ENCODE measurements around the gene HSD17B13.

Gene HSD17B13

DNA sequence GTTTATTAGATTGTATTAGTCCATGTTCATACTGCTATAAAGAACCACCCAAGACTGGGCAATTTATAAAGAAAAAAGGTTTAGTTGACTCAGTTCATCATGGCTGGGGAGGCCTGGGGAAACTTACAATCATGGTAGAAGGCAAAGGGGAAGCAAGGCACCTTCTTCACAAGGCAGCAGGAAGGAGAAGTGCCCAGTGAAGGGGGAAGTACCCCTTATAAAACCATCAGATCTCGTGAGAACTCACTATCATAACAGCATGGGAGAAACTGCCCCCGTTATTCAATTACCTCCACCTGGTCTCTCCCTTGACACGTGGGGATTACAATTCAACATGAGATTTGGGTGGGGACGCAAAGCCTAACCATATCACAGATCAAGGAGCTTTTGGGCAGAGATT lies 8.1 kb upstream of the HSD17B13 start:
- no peak overlapping the region for H3K23ac ChIP-seq (ENCODE audit: low read length)
- H2BK5ac ChIP-seq (ENCODE audit: low read depth, low read length, poor library complexity): no peak overlapping the region
- H3K79me1 ChIP-seq (ENCODE audit: low read length): no peaks in the 10 kb centered on the region
- H3K18ac ChIP-seq (ENCODE audit: low read length): no peak overlapping the region
- H3K79me2 ChIP-seq (ENCODE audit: control insufficient read depth, insufficient read depth, low read length, poor library complexity): no peaks in the 10 kb centered on the region
- H3K9me3 ChIP-seq (ENCODE audit: insufficient read depth, low read depth, low read length): peaks cover 3% of the 10 kb centered on the region
- no peak overlapping the region for H3K4me3 ChIP-seq (ENCODE audit: low read depth, low read length)
- H3K14ac ChIP-seq (ENCODE audit: low read length): no peak overlapping the region
- H3K9ac ChIP-seq (ENCODE audit: low read length): no peak overlapping the region
- no peak overlapping the region for H3K27ac ChIP-seq (ENCODE audit: low read depth, low read length)
- H3K4me1 ChIP-seq (ENCODE audit: control insufficient read depth in 1 of 2, insufficient read depth in 2 of 2, low read length in 2 of 2): no peaks in the 10 kb centered on the region
- H4K91ac ChIP-seq (ENCODE audit: low read depth, low read length): no peak overlapping the region
- no peak overlapping the region for H2AK5ac ChIP-seq (ENCODE audit: low read length)
- no peak for DNase-seq
- H3K4ac ChIP-seq (ENCODE audit: low read depth, low read length): no peak overlapping the region
- no peak overlapping the region for H4K8ac ChIP-seq (ENCODE audit: low read depth, low read length)
- no CpG with 5 or more reads among the region's 4 CpGs for WGBS (ENCODE audit: extremely low coverage, insufficient coverage, insufficient read length)
- H2BK120ac ChIP-seq (ENCODE audit: insufficient read depth, low read length, poor library complexity): no peak overlapping the region
- no peaks in the 10 kb centered on the region for H3K27me3 ChIP-seq (ENCODE audit: insufficient read depth, low read length)
- H3K36me3 ChIP-seq (ENCODE audit: control insufficient read depth in 1 of 2, insufficient read depth in 2 of 2, low read length in 2 of 2): no peaks in the 10 kb centered on the region
- no peak overlapping the region for H2AFZ ChIP-seq (ENCODE audit: insufficient read depth, low read length, poor library complexity)
- H3K4me2 ChIP-seq (ENCODE audit: low read length): no peak overlapping the region
- H4K12ac ChIP-seq (ENCODE audit: low read depth, low read length): no peak overlapping the region
- H2BK12ac ChIP-seq (ENCODE audit: low read length): no peak overlapping the region

DNA sequence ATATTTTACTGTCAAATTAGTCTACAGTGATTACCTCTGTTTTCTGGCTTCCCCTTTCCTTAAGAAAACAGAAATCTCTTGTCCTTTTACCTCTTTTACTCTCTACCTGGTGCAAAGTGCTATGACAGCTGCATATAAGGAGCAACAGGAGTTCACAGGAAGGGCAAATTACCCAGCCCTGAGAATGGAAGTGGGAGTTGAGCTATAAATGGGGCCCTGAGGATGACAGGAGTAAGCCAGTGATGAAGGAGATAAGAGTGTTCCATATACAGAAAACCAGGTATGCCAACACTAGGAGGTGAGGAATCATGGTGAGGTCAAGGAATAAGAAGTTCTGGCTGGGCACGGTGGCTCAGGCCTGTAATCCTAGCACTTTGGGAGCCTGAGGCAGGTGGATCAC lies 4.5 kb upstream of the HSD17B13 start:
- Histone ChIP-seq H3K27ac (ENCODE audit: low read depth, low read length) (no peak overlapping the region), H2BK5ac (ENCODE audit: low read depth, low read length, poor library complexity) (no peak overlapping the region), H3K9ac (ENCODE audit: low read length) (no peak overlapping the region), H3K36me3 (ENCODE audit: control insufficient read depth in 1 of 2, insufficient read depth in 2 of 2, low read length in 2 of 2) (no peaks in the 10 kb centered on the region), H3K9me3 (ENCODE audit: insufficient read depth, low read depth, low read length) (no peaks in the 10 kb centered on the region), H3K27me3 (ENCODE audit: insufficient read depth, low read length) (no peaks in the 10 kb centered on the region), H3K18ac (ENCODE audit: low read length) (no peak overlapping the region), H4K8ac (ENCODE audit: low read depth, low read length) (no peak overlapping the region), H2AFZ (ENCODE audit: insufficient read depth, low read length, poor library complexity) (no peak overlapping the region), H3K4ac (ENCODE audit: low read depth, low read length) (no peak overlapping the region), H3K4me1 (ENCODE audit: control insufficient read depth in 1 of 2, insufficient read depth in 2 of 2, low read length in 2 of 2) (no peaks in the 10 kb centered on the region), H3K4me3 (ENCODE audit: low read depth, low read length) (no peak overlapping the region), H4K91ac (ENCODE audit: low read depth, low read length) (no peak overlapping the region), H3K4me2 (ENCODE audit: low read length) (no peak overlapping the region), H3K23ac (ENCODE audit: low read length) (no peak overlapping the region), H2BK12ac (ENCODE audit: low read length) (no peak overlapping the region), H3K79me1 (ENCODE audit: low read length) (no peaks in the 10 kb centered on the region), H4K12ac (ENCODE audit: low read depth, low read length) (no peak overlapping the region), H3K79me2 (ENCODE audit: control insufficient read depth, insufficient read depth, low read length, poor library complexity) (no peaks in the 10 kb centered on the region), H2BK120ac (ENCODE audit: insufficient read depth, low read length, poor library complexity) (no peak overlapping the region), H2AK5ac (ENCODE audit: low read length) (no peak overlapping the region), H3K14ac (ENCODE audit: low read length) (no peak overlapping the region)
- DNase-seq: no peak
- whole genome bisulfite sequencing (ENCODE audit: extremely low coverage, insufficient coverage, insufficient read length): no CpG with 5 or more reads among the region's 1 CpG

DNA sequence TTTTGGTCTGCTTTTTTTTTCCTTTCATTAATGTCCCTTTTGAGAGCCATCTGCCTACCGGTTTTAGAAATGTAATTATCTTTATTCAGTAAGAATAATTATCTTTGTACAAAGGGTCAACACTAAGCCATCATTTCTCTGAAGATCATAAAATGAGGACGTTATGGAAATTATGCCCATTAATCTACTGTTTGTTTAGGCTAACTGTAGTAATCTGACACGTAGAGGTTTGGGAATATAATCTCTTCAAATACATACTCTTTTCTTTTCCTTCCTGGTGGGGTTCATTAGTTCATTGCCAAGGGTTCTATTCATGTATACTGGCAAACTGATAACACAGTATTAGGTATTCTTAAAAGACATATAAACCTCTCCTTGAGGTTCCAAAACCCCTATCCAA lies 3.8 kb upstream of the HSD17B13 start:
- Histone ChIP-seq H4K91ac (ENCODE audit: low read depth, low read length) (no peak overlapping the region), H3K4ac (ENCODE audit: low read depth, low read length) (no peak overlapping the region), H3K18ac (ENCODE audit: low read length) (no peak overlapping the region), H3K9me3 (ENCODE audit: insufficient read depth, low read depth, low read length) (no peaks in the 10 kb centered on the region), H3K4me3 (ENCODE audit: low read depth, low read length) (no peak overlapping the region), H2AFZ (ENCODE audit: insufficient read depth, low read length, poor library complexity) (no peak overlapping the region), H3K27me3 (ENCODE audit: insufficient read depth, low read length) (no peaks in the 10 kb centered on the region), H4K8ac (ENCODE audit: low read depth, low read length) (no peak overlapping the region), H2BK12ac (ENCODE audit: low read length) (no peak overlapping the region), H3K4me1 (ENCODE audit: control insufficient read depth in 1 of 2, insufficient read depth in 2 of 2, low read length in 2 of 2) (no peaks in the 10 kb centered on the region), H3K23ac (ENCODE audit: low read length) (no peak overlapping the region), H2BK120ac (ENCODE audit: insufficient read depth, low read length, poor library complexity) (no peak overlapping the region), H4K12ac (ENCODE audit: low read depth, low read length) (no peak overlapping the region), H3K14ac (ENCODE audit: low read length) (no peak overlapping the region), H3K27ac (ENCODE audit: low read depth, low read length) (no peak overlapping the region), H3K9ac (ENCODE audit: low read length) (no peak overlapping the region), H2AK5ac (ENCODE audit: low read length) (no peak overlapping the region), H3K4me2 (ENCODE audit: low read length) (no peak overlapping the region), H3K36me3 (ENCODE audit: control insufficient read depth in 1 of 2, insufficient read depth in 2 of 2, low read length in 2 of 2) (no peaks in the 10 kb centered on the region), H3K79me2 (ENCODE audit: control insufficient read depth, insufficient read depth, low read length, poor library complexity) (no peaks in the 10 kb centered on the region), H2BK5ac (ENCODE audit: low read depth, low read length, poor library complexity) (no peak overlapping the region), H3K79me1 (ENCODE audit: low read length) (no peaks in the 10 kb centered on the region)
- no CpG with 5 or more reads among the region's 3 CpGs for WGBS (ENCODE audit: extremely low coverage, insufficient coverage, insufficient read length)
- no peak for DNase-seq

DNA sequence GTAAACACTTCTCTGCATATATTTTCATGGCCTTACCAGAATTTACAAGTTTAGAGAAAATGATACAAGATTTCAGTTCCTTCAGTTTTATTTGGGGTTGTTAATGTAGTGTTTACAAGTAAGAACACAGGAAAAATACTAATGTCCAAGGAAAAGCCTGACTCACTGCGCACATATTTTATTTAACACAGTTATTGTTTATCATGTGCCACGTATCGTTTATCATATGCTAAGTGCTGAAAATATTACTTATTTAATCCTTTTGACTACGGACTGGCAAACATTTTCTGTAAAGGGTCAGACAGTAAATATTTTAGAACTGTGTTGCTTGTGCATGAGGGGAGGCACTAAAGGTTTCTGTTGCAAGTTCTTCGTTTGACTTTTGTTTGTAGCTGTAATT lies 794 bp downstream of the HSD17B13 start:
- H4K12ac ChIP-seq (ENCODE audit: low read depth, low read length): no peak overlapping the region
- no peaks in the 10 kb centered on the region for H3K9me3 ChIP-seq (ENCODE audit: insufficient read depth, low read depth, low read length)
- H3K4me2 ChIP-seq (ENCODE audit: low read length): no peak overlapping the region
- no peak overlapping the region for H3K4me3 ChIP-seq (ENCODE audit: low read depth, low read length)
- H3K18ac ChIP-seq (ENCODE audit: low read length): no peak overlapping the region
- H4K91ac ChIP-seq (ENCODE audit: low read depth, low read length): no peak overlapping the region
- H3K4ac ChIP-seq (ENCODE audit: low read depth, low read length): no peak overlapping the region
- no peaks in the 10 kb centered on the region for H3K27me3 ChIP-seq (ENCODE audit: insufficient read depth, low read length)
- no peak for DNase-seq
- H2BK120ac ChIP-seq (ENCODE audit: insufficient read depth, low read length, poor library complexity): no peak overlapping the region
- H3K36me3 ChIP-seq (ENCODE audit: control insufficient read depth in 1 of 2, insufficient read depth in 2 of 2, low read length in 2 of 2): no peaks in the 10 kb centered on the region
- H3K79me1 ChIP-seq (ENCODE audit: low read length): no peaks in the 10 kb centered on the region
- no peak overlapping the region for H3K27ac ChIP-seq (ENCODE audit: low read depth, low read length)
- H2BK5ac ChIP-seq (ENCODE audit: low read depth, low read length, poor library complexity): no peak overlapping the region
- no peak overlapping the region for H4K8ac ChIP-seq (ENCODE audit: low read depth, low read length)
- H3K9ac ChIP-seq (ENCODE audit: low read length): no peak overlapping the region
- H3K23ac ChIP-seq (ENCODE audit: low read length): no peak overlapping the region
- no peaks in the 10 kb centered on the region for H3K79me2 ChIP-seq (ENCODE audit: control insufficient read depth, insufficient read depth, low read length, poor library complexity)
- H3K4me1 ChIP-seq (ENCODE audit: control insufficient read depth in 1 of 2, insufficient read depth in 2 of 2, low read length in 2 of 2): no peaks in the 10 kb centered on the region
- no peak overlapping the region for H2BK12ac ChIP-seq (ENCODE audit: low read length)
- no peak overlapping the region for H3K14ac ChIP-seq (ENCODE audit: low read length)
- H2AFZ ChIP-seq (ENCODE audit: insufficient read depth, low read length, poor library complexity): no peak overlapping the region
- H2AK5ac ChIP-seq (ENCODE audit: low read length): no peak overlapping the region
- no CpG with 5 or more reads among the region's 5 CpGs for WGBS (ENCODE audit: extremely low coverage, insufficient coverage, insufficient read length)

Measured in trophoblast cell (in vitro differentiated cells and primary cell).